GM18909 (cell line): ENCODE measurements around the gene SERPINE2.

Experiments
- ATAC-seq: cut with Tn5 transposase; IDR thresholded peaks from one replicate; pipeline ENCODE4 v1.9.1; 2021; ENCODE audit warnings: mild to moderate bottlenecking; ENCODE audit not compliant: unreplicated experiment, poor library complexity

SERPINE2 gene

GRCh38 chr2:224055101-224055500 lies 16.0 kb upstream of the SERPINE2 start:
- no peak for ATAC-seq

- ATAC-seq: no peak
Measured at GRCh38 chr2:224046752-224047151, 7.7 kb upstream of the SERPINE2 start.

- no peak for ATAC-seq
Measured at GRCh38 chr2:224042191-224042696, 3.2 kb upstream of the SERPINE2 start.

- no peak for ATAC-seq
Measured at GRCh38 chr2:224041554-224041953, 2.5 kb upstream of the SERPINE2 start.

GRCh38 chr2:224040753-224041152 lies 1.7 kb upstream of the SERPINE2 start:
- no peak for ATAC-seq

GRCh38 chr2:224039770-224040440 lies 819 bp upstream of the SERPINE2 start:
- peak; percentile 10 for ATAC-seq

GRCh38 chr2:224038830-224039079 lies 331 bp downstream of the SERPINE2 start:
- ATAC-seq: no peak

GRCh38 chr2:224038049-224038829 lies 847 bp downstream of the SERPINE2 start:
- ATAC-seq: peak; percentile 73

GRCh38 chr2:224036731-224037361 lies 2.2 kb downstream of the SERPINE2 start:
- no peak for ATAC-seq

GRCh38 chr2:224034017-224034416 lies 5.1 kb downstream of the SERPINE2 start:
- ATAC-seq: no peak

- ATAC-seq: no peak
Measured at GRCh38 chr2:224033601-224034000, 5.5 kb downstream of the SERPINE2 start.

- no peak for ATAC-seq
Measured at GRCh38 chr2:224032283-224032682, 6.8 kb downstream of the SERPINE2 start.

- ATAC-seq: no peak
Measured at GRCh38 chr2:224031358-224031970, 7.6 kb downstream of the SERPINE2 start.

GRCh38 chr2:224030786-224031185 lies 8.3 kb downstream of the SERPINE2 start:
- no peak for ATAC-seq

- ATAC-seq: no peak
Measured at GRCh38 chr2:224029876-224030275, 9.2 kb downstream of the SERPINE2 start.

- no peak for ATAC-seq
Measured at GRCh38 chr2:224027931-224028330, 11.2 kb downstream of the SERPINE2 start.

- ATAC-seq: no peak
Measured at GRCh38 chr2:224027070-224027469, 12.0 kb downstream of the SERPINE2 start.

GRCh38 chr2:224025874-224026273 lies 13.2 kb downstream of the SERPINE2 start:
- peak; percentile 96 for ATAC-seq

- ATAC-seq: no peak
Measured at GRCh38 chr2:224024270-224024669, 14.8 kb downstream of the SERPINE2 start.

GRCh38 chr2:224023188-224023587 lies 15.9 kb downstream of the SERPINE2 start:
- no peak for ATAC-seq

- no peak for ATAC-seq
Measured at GRCh38 chr2:224022486-224022885, 16.6 kb downstream of the SERPINE2 start.
